Astrocyte of the spinal cord (primary cell): ENCODE results near the gene SATB1.

Experiments used
- DNase-seq: peaks from one replicate; pipeline ENCODE4 v3.0.0; 2011; ENCODE audit warnings: low read depth, low spot score
- H3K4me3 ChIP-seq: 2 replicates; pipeline ENCODE4 v1.5.1; 2011; ENCODE audit warnings: low read depth, mild to moderate bottlenecking, low read length, moderate library complexity
- in situ Hi-C: cut with HindIII; loops from 2 replicates; pipeline ENCODE4 v1.10.0; 2017; ENCODE audit warnings: low sequenced_read_pairs
- TF ChIP-seq, protein P1 (sequence below): IDR thresholded peaks from 2 replicates; pipeline ENCODE4 v1.5.1; 2012; ENCODE audit warnings: low read depth, mild to moderate bottlenecking, low read length, inconsistent platforms

SATB1 gene

DNA sequence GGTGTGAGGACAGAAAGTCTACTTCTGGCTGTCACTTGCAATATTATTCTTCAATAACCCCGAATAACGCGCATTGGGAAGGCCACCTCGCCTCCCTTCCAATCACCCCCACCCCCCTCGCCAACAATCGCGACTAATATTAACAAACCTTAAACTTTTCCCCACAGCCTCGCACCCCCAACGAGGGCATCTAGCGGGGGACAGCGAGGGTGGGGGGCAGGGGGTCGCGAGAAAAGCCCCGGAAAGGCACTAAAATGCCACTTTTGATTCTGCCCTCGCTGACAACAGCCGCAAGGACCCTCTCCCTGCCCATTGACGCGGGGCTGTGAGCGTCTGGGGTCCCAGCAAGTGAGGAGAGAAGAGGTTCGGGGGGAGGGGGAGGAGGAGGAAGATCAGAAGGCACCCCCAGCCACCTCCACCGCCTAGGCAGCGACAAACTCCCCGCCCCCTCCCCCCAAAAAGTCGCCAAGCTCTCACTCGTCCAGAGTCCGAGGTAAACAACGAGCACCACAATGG, 868 bp downstream of the SATB1 start:
- in situ Hi-C loops: no loop called here
- TF ChIP-seq, protein P1, sequence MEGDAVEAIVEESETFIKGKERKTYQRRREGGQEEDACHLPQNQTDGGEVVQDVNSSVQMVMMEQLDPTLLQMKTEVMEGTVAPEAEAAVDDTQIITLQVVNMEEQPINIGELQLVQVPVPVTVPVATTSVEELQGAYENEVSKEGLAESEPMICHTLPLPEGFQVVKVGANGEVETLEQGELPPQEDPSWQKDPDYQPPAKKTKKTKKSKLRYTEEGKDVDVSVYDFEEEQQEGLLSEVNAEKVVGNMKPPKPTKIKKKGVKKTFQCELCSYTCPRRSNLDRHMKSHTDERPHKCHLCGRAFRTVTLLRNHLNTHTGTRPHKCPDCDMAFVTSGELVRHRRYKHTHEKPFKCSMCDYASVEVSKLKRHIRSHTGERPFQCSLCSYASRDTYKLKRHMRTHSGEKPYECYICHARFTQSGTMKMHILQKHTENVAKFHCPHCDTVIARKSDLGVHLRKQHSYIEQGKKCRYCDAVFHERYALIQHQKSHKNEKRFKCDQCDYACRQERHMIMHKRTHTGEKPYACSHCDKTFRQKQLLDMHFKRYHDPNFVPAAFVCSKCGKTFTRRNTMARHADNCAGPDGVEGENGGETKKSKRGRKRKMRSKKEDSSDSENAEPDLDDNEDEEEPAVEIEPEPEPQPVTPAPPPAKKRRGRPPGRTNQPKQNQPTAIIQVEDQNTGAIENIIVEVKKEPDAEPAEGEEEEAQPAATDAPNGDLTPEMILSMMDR: no peak
- peak overlapping the region; percentile 84 for H3K4me3 ChIP-seq
- DNase-seq: no peak

DNA sequence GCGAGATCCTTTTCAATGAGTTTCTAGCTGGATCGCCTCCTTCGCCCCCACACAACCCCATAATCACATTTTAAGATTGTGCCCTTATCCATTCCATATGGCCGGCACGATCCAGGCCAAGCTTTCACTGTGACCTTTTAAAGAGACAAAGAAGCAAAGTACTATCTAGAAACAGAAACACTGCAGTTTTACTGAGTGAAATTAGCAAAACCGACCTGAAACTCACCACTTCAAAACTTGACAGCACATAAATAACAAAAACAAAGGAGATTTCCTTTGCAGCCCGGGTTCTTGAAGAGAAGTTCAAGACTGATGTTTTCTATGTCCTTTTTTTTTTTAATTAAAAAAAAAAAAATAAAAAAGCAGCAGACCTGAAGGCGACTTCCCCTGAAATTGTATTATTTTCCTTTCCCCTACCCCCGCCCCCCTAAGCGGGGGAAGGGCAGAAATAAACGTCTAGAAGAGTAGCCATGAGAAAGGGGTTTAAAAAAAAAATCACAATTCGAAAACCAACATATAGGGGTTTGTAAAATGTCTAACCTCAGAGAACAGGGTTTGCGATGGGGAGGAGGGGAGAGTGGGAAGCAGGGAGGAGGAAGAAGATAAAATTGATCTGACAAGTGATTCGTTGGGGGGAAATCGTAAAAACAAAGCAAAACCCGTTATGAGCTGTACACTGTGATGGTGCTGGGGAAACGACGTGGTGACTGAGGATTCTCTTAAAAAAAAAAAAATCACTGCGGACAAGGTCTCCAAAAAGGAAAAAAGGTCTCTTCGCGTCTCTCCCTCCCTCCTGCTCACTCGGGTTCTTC, 1.5 kb downstream of the SATB1 start:
- TF ChIP-seq, protein P1: no peak
- in situ Hi-C loops: no loop called here
- peak overlapping the region; percentile 84 for H3K4me3 ChIP-seq
- DNase-seq: peak; percentile 71

- no peak for DNase-seq
- in situ Hi-C loops: no loop called here
- TF ChIP-seq, protein P1: no peak
Measured at GRCh38 chr3:18422972-18423371, 2.2 kb downstream of the SATB1 start.

DNA sequence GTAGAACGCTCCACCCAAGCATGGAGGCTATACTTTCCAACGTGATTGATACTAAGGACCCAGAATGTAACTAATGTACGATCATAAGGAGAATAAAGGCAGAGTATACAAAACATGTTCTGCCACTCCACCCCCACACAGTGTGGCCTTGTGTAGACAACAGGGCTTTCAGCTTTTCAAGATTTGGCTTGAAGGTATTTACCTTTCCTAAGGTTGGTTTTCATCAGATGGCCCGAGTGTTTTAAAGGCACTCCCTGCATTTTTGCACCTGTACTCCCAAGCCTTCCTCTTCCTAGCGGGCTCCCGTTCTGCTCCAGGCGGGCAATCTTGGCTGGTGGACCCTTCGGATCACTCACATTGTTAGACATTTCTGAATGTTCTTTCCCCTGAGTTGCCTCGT, 4.6 kb downstream of the SATB1 start:
- TF ChIP-seq, protein P1: no peak
- in situ Hi-C loops: no loop called here
- no peak overlapping the region for H3K4me3 ChIP-seq

More at GRCh38 chr3:18422972-18423371, 2.2 kb downstream of the SATB1 start:
- peak overlapping the region; percentile 84 for H3K4me3 ChIP-seq

DNA sequence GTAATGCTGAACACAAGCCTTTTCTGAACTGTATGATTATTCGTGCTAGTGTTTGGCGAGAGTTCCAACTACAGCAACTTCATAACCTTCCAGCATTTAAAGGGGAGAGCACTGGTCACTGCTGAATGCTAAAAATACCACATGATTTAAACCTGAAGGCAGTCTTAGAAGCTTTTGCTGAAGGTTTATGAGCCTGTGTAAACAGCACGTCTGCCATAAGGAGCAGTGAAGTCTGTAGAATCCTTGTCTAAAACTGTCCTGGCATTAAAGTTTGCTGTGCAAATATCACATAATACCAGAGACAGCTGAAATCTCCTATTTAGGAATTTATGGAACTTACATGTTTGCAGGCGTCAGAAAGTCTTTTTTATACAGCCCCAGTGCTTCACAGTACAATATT, 5.9 kb downstream of the SATB1 start:
- DNase-seq: no peak
- TF ChIP-seq, protein P1: no peak
- in situ Hi-C loops: no loop called here
- no peak overlapping the region for H3K4me3 ChIP-seq

More for the DNA sequence above, 4.6 kb downstream of the SATB1 start:
- no peak for DNase-seq

- no peak overlapping the region for H3K4me3 ChIP-seq
Measured at GRCh38 chr3:18417904-18418572, 7.1 kb downstream of the SATB1 start.

More at GRCh38 chr3:18417904-18418572, 7.1 kb downstream of the SATB1 start:
- no peak for DNase-seq
- TF ChIP-seq, protein P1: no peak
- in situ Hi-C loops: no loop called here
